HL-60 (cell line): ENCODE results near the gene SEZ6.
A peak's percentile ranks its signal among the peaks of the same experiment; 100 is the strongest.

Source experiments
- DNase-seq, 2 experiments: peaks; one replicate each; pipeline ENCODE4 v3.0.0-alpha.2; 2010 to 2020; ENCODE audit warnings: low read depth in 1 of 2, low spot score in 1 of 2
- H3K27ac ChIP-seq: fragments of 250-450 bp; sonication (Bioruptor Pico); replicated peaks from 2 replicates; pipeline ENCODE4 v1.5.1; 2020; ENCODE audit warnings: mild to moderate bottlenecking, moderate library complexity
- H3K27me3 ChIP-seq: fragments of 250-450 bp; sonication (Bioruptor Pico); 2 replicates; pipeline ENCODE4 v1.5.1; 2021; ENCODE audit warnings: mild to moderate bottlenecking, moderate library complexity; ENCODE audit not compliant: insufficient read depth, poor library complexity, severe bottlenecking
- H3K4me3 ChIP-seq: replicated peaks from 2 replicates; pipeline ENCODE4 v1.5.1; 2011; ENCODE audit warnings: mild to moderate bottlenecking, control low read depth, low read length; ENCODE audit not compliant: insufficient read depth
- GABPA ChIP-seq: IDR thresholded peaks from 2 replicates; pipeline ENCODE4 v1.6.1; 2012; ENCODE audit warnings: low read depth
- POLR2AphosphoS5 ChIP-seq: IDR thresholded peaks from 2 replicates; pipeline ENCODE4 v1.6.1; 2012; ENCODE audit warnings: low read depth
- SPI1 ChIP-seq: IDR thresholded peaks from 2 replicates; pipeline ENCODE4 v1.6.1; 2012; ENCODE audit warnings: low read depth, mild to moderate bottlenecking, borderline replicate concordance
- long read RNA-seq: library from polyadenylated mRNA; unstranded; transcript quantifications from one replicate; pipeline ENCODE4 v2.0.0, GENCODE V29; 2020
- TF ChIP-seq, protein P1 (sequence below): IDR thresholded peaks from 2 replicates; pipeline ENCODE4 v1.6.1; 2012; ENCODE audit warnings: low read depth; ENCODE audit not compliant: insufficient replicate concordance
- TF ChIP-seq, protein P2 (sequence below): IDR thresholded peaks from one replicate; pipeline ENCODE4 v1.5.1; 2011; ENCODE audit warnings: low read length, control low read depth, inconsistent platforms; ENCODE audit not compliant: insufficient read depth

SEZ6 gene, protein sequence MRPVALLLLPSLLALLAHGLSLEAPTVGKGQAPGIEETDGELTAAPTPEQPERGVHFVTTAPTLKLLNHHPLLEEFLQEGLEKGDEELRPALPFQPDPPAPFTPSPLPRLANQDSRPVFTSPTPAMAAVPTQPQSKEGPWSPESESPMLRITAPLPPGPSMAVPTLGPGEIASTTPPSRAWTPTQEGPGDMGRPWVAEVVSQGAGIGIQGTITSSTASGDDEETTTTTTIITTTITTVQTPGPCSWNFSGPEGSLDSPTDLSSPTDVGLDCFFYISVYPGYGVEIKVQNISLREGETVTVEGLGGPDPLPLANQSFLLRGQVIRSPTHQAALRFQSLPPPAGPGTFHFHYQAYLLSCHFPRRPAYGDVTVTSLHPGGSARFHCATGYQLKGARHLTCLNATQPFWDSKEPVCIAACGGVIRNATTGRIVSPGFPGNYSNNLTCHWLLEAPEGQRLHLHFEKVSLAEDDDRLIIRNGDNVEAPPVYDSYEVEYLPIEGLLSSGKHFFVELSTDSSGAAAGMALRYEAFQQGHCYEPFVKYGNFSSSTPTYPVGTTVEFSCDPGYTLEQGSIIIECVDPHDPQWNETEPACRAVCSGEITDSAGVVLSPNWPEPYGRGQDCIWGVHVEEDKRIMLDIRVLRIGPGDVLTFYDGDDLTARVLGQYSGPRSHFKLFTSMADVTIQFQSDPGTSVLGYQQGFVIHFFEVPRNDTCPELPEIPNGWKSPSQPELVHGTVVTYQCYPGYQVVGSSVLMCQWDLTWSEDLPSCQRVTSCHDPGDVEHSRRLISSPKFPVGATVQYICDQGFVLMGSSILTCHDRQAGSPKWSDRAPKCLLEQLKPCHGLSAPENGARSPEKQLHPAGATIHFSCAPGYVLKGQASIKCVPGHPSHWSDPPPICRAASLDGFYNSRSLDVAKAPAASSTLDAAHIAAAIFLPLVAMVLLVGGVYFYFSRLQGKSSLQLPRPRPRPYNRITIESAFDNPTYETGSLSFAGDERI
- long read RNA-seq, partial matches to known transcripts: 0 of 2 reads
- long read RNA-seq, other reads (novel, unspliced or antisense): 2 of 2 reads

DNA sequence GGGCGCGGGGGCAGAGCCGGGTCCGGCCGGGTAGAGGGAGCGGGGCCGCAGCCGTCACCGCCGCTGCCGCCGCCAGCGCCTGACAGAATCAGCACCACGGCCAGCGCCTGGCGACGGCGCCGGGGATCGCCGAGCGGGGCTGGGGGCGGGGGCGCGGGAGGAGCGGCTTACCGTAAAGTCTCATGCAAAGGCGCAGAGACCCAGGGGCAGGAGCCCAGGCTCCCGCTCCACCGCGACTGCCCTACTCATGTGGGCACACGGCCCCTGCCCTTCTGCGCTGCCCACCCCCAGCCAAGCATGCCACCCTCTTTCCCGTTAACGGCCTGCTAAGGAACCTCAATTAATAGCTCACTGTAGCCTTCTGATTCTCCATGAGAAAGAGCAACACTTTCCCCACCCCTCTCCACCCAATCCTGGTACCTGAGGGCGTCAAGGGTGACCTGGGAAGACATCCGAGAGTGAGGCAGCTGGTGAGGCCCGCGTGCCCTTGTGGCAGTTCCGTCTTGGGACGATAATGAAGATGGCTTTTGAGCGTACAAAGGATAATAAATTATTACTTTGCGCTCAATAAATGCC lies at the start of gene SEZ6:
Gene SEZ6 (minus strand): TSS at position 98 of the 576 bp plus-strand sequence. CDS start 164 bp downstream, outside the sequence.
- DNase-seq: peak; percentile 28 to 38

DNA sequence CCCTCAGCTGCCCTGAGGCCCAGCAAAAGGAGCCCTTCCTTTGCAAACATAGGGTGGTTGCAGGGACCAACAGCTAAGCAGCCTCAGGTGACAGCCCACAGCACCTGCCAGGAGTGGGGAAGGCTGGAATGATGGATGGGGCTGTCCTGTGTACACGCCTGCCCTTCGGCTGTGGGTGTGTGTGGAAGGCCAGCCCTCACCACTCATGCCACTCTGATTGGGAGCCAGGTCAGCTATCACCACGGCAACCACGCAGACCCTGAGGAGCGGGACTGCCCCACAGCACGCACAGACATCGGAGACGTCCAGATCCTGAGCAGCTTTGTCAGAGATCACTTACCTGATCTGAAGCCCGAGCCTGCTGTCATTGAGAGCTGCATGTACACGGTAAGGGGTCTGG lies 49.0 kb upstream of the SEZ6 start:
- no peak overlapping the region for H3K4me3 ChIP-seq
- TF ChIP-seq, protein P1, sequence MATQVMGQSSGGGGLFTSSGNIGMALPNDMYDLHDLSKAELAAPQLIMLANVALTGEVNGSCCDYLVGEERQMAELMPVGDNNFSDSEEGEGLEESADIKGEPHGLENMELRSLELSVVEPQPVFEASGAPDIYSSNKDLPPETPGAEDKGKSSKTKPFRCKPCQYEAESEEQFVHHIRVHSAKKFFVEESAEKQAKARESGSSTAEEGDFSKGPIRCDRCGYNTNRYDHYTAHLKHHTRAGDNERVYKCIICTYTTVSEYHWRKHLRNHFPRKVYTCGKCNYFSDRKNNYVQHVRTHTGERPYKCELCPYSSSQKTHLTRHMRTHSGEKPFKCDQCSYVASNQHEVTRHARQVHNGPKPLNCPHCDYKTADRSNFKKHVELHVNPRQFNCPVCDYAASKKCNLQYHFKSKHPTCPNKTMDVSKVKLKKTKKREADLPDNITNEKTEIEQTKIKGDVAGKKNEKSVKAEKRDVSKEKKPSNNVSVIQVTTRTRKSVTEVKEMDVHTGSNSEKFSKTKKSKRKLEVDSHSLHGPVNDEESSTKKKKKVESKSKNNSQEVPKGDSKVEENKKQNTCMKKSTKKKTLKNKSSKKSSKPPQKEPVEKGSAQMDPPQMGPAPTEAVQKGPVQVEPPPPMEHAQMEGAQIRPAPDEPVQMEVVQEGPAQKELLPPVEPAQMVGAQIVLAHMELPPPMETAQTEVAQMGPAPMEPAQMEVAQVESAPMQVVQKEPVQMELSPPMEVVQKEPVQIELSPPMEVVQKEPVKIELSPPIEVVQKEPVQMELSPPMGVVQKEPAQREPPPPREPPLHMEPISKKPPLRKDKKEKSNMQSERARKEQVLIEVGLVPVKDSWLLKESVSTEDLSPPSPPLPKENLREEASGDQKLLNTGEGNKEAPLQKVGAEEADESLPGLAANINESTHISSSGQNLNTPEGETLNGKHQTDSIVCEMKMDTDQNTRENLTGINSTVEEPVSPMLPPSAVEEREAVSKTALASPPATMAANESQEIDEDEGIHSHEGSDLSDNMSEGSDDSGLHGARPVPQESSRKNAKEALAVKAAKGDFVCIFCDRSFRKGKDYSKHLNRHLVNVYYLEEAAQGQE: no peak
- TF ChIP-seq GABPA (no peak), POLR2AphosphoS5 (no peak), SPI1 (no peak)
- TF ChIP-seq, protein P2, sequence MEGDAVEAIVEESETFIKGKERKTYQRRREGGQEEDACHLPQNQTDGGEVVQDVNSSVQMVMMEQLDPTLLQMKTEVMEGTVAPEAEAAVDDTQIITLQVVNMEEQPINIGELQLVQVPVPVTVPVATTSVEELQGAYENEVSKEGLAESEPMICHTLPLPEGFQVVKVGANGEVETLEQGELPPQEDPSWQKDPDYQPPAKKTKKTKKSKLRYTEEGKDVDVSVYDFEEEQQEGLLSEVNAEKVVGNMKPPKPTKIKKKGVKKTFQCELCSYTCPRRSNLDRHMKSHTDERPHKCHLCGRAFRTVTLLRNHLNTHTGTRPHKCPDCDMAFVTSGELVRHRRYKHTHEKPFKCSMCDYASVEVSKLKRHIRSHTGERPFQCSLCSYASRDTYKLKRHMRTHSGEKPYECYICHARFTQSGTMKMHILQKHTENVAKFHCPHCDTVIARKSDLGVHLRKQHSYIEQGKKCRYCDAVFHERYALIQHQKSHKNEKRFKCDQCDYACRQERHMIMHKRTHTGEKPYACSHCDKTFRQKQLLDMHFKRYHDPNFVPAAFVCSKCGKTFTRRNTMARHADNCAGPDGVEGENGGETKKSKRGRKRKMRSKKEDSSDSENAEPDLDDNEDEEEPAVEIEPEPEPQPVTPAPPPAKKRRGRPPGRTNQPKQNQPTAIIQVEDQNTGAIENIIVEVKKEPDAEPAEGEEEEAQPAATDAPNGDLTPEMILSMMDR: no peak
- H3K27ac ChIP-seq: no peak overlapping the region
- DNase-seq: no peak
- no peaks in the 10 kb centered on the region for H3K27me3 ChIP-seq

More for the DNA sequence above, at the start of gene SEZ6:
- TF ChIP-seq, protein P1: peak; percentile 94
- TF ChIP-seq, protein P2: no peak
- H3K27ac ChIP-seq: no peak within 1 kb of the TSS
- no peak within 1 kb of the TSS for H3K4me3 ChIP-seq
- H3K27me3 ChIP-seq: peaks cover 37% of the 10 kb centered on the region

DNA sequence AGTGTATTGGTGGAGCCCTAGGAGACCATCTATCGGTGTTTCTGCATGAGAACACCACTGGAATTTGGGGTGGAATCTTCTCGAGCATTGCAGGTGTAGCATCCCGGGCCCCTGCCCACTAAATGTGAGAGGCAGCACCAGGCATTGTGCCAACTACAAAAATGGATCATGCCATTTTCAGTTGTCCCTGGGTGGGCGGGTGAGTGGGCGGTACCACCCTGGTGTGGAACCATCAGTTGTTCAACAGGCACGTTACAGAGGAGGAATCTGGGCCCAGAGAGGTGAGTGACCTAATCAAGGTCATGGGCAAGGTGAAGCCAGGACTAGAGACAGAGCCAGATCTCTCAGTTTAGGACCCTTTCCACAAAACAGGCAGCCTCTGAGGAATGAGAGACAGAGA lies 45.9 kb upstream of the SEZ6 start:
- no peak overlapping the region for H3K4me3 ChIP-seq
- no peaks in the 10 kb centered on the region for H3K27me3 ChIP-seq
- TF ChIP-seq, protein P2: no peak
- TF ChIP-seq POLR2AphosphoS5 (no peak), SPI1 (no peak), GABPA (no peak)
- TF ChIP-seq, protein P1: no peak
- no peak overlapping the region for H3K27ac ChIP-seq
- DNase-seq: no peak
